Keratinocyte (primary cell): ENCODE data around the gene ZMYND8. TPM values are rescaled to one million over a fixed set of nuclear protein-coding genes. Genes with fewer than 3 reads are reported as not detected.

Experiments used
- DNase-seq: peaks from one replicate; pipeline ENCODE4 v3.0.0-alpha.2; 2011; ENCODE audit warnings: low read depth, missing footprints, low spot score
- FAIRE-seq: peaks from 2 replicates; lab custom pipeline; 2011; peaks lifted over from hg19 to GRCh38; lab: Jason Lieb, UNC
- H2AFZ ChIP-seq: 2 replicates; pipeline ENCODE4 v1.6.0; 2012; ENCODE audit warnings: low read length, control low read depth, inconsistent platforms; ENCODE audit not compliant: control insufficient read depth
- H3K27ac ChIP-seq: 2 replicates; pipeline ENCODE4 v1.5.1; 2011; ENCODE audit warnings: low read length; ENCODE audit not compliant: control insufficient read depth, insufficient read depth
- H3K27me3 ChIP-seq: 3 replicates; pipeline ENCODE4 v1.6.0; 2011; ENCODE audit warnings: low read length; ENCODE audit not compliant: control insufficient read depth, insufficient read depth; ENCODE audit errors: extremely low read depth
- H3K36me3 ChIP-seq, 2 experiments: 2 replicates in 1 of 2; 3 replicates in 1 of 2; pipeline ENCODE4 v1.5.1; 2011; ENCODE audit warnings: low read length in 2 of 2, mild to moderate bottlenecking in 1 of 2; ENCODE audit not compliant: control insufficient read depth in 2 of 2, insufficient read depth in 2 of 2; ENCODE audit errors: extremely low read depth in 1 of 2
- H3K4me1 ChIP-seq: 3 replicates; pipeline ENCODE4 v1.5.1; 2011; ENCODE audit warnings: low read length; ENCODE audit not compliant: control insufficient read depth, insufficient read depth; ENCODE audit errors: extremely low read depth
- H3K4me2 ChIP-seq: 3 replicates; pipeline ENCODE4 v1.6.0; 2011; ENCODE audit warnings: low read depth, low read length; ENCODE audit not compliant: control insufficient read depth, insufficient read depth; ENCODE audit errors: extremely low read depth
- H3K4me3 ChIP-seq, 3 experiments: fragments of 200-600 bp in 1 of 3; sonication (generic) in 1 of 3; 2 replicates in 2 of 3; 3 replicates in 1 of 3; pipeline ENCODE4 v1.5.1; 2011 to 2016; ENCODE audit warnings: low read length in 3 of 3, mild to moderate bottlenecking in 3 of 3, control low read depth in 2 of 3, inconsistent platforms in 1 of 3, low read depth in 1 of 3, mixed read lengths in 1 of 3, mixed run types in 1 of 3, moderate library complexity in 1 of 3; ENCODE audit not compliant: control insufficient read depth in 2 of 3, insufficient read depth in 2 of 3; ENCODE audit errors: extremely low read depth in 1 of 3
- H3K79me2 ChIP-seq: 2 replicates; pipeline ENCODE4 v1.6.0; 2012; ENCODE audit warnings: low read length; ENCODE audit not compliant: control insufficient read depth, insufficient read depth
- H3K9ac ChIP-seq: 3 replicates; pipeline ENCODE4 v1.6.0; 2011; ENCODE audit warnings: low read length; ENCODE audit not compliant: control insufficient read depth, insufficient read depth; ENCODE audit errors: extremely low read depth
- H3K9me1 ChIP-seq: 3 replicates; pipeline ENCODE4 v1.6.0; 2011; ENCODE audit warnings: low read length; ENCODE audit not compliant: control insufficient read depth, insufficient read depth; ENCODE audit errors: extremely low read depth
- H3K9me3 ChIP-seq: 2 replicates; pipeline ENCODE4 v1.5.1; 2012; ENCODE audit warnings: low read depth, low read length; ENCODE audit not compliant: control insufficient read depth
- H4K20me1 ChIP-seq: 3 replicates; pipeline ENCODE4 v1.6.0; 2011; ENCODE audit warnings: low read length; ENCODE audit not compliant: control insufficient read depth, insufficient read depth; ENCODE audit errors: extremely low read depth
- EZH2 ChIP-seq: IDR thresholded peaks from one replicate; pipeline ENCODE4 v1.6.1; 2012; ENCODE audit warnings: inconsistent platforms, mild to moderate bottlenecking, low read length, moderate library complexity
- dilution Hi-C: fragments of 300-500 bp; cut with MboI; formaldehyde crosslinking; loops from one replicate; pipeline ENCODE4 v1.7.0; 2020; ENCODE audit warnings: low sequenced_read_pairs; ENCODE audit not compliant: extremely low pct_ligation_motif_present
- polyA plus RNA-seq, 5 experiments: library from polyadenylated mRNA; depleted of rRNA in 3 of 5; stranded (reverse) in 3 of 5; stranded (forward) in 1 of 5; unstranded in 1 of 5; fragments of >200 nt; gene quantifications; 1 replicate in 1 of 5; 2 replicates in 3 of 5; 3 replicates in 1 of 5; pipeline versions ENCODE4 v1.2.1 to v1.2.3, GENCODE V29; 2011 to 2012; ENCODE audit warnings: missing spikeins in 2 of 5, low read depth in 1 of 5, low replicate concordance in 1 of 5
- TF ChIP-seq, protein P1 (sequence below), 3 experiments: IDR thresholded peaks in 1 of 3; conservative IDR thresholded peaks in 1 of 3; optimal IDR thresholded peaks in 1 of 3; 2 replicates in 2 of 3; 3 replicates in 1 of 3; pipeline versions ENCODE3 to v1.5.1; 2011; ENCODE audit warnings: low read length in 3 of 3, mild to moderate bottlenecking in 3 of 3, moderate library complexity in 2 of 3, control low read depth in 1 of 3, inconsistent platforms in 1 of 3; ENCODE audit not compliant: insufficient read depth in 2 of 3; ENCODE audit errors: extremely low read depth in 1 of 3

ZMYND8 gene
- polyA plus RNA-seq, 1 donor (not counting 4 experiments of a cell fraction or from before 2014, with no cell fraction given): 39.8 TPM

GRCh38 chr20:47256668-47257236 is 99.7 kb downstream of the ZMYND8 start:
- H4K20me1 ChIP-seq: no peaks in the 10 kb centered on the region
- H3K4me2 ChIP-seq: no peak overlapping the region
- no peaks in the 10 kb centered on the region for H3K9me3 ChIP-seq
- H3K9ac ChIP-seq: no peak overlapping the region
- FAIRE-seq (no peak), DNase-seq (no peak)
- H3K27me3 ChIP-seq: no peaks in the 10 kb centered on the region
- dilution Hi-C loops: no loop called here
- H3K79me2 ChIP-seq: peaks cover 44% of the 10 kb centered on the region
- no peak overlapping the region for H3K4me3 ChIP-seq
- TF ChIP-seq, protein P1, sequence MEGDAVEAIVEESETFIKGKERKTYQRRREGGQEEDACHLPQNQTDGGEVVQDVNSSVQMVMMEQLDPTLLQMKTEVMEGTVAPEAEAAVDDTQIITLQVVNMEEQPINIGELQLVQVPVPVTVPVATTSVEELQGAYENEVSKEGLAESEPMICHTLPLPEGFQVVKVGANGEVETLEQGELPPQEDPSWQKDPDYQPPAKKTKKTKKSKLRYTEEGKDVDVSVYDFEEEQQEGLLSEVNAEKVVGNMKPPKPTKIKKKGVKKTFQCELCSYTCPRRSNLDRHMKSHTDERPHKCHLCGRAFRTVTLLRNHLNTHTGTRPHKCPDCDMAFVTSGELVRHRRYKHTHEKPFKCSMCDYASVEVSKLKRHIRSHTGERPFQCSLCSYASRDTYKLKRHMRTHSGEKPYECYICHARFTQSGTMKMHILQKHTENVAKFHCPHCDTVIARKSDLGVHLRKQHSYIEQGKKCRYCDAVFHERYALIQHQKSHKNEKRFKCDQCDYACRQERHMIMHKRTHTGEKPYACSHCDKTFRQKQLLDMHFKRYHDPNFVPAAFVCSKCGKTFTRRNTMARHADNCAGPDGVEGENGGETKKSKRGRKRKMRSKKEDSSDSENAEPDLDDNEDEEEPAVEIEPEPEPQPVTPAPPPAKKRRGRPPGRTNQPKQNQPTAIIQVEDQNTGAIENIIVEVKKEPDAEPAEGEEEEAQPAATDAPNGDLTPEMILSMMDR (optimal IDR thresholded peaks at IDR 0.05 in 1 of 3, IDR thresholded peaks at IDR 0.05 in 1 of 3, conservative IDR thresholded peaks at IDR 0.05 in 1 of 3; ENCODE audit: extremely low read depth in 1 of 3, insufficient read depth in 2 of 3, low read length in 3 of 3): no peak
- TF ChIP-seq EZH2: no peak
- no peaks in the 10 kb centered on the region for H3K9me1 ChIP-seq
- H3K4me1 ChIP-seq: no peaks in the 10 kb centered on the region
- H2AFZ ChIP-seq: no peak overlapping the region
- peaks cover 12 to 22% of the 10 kb centered on the region in 2 experiments for H3K36me3 ChIP-seq
- no peak overlapping the region for H3K27ac ChIP-seq

- dilution Hi-C loops: no loop called here
- Histone ChIP-seq H3K9me1 (no peaks in the 10 kb centered on the region), H3K9me3 (no peaks in the 10 kb centered on the region), H3K36me3 (peaks cover 20 to 27% of the 10 kb centered on the region in 2 experiments), H3K27me3 (no peaks in the 10 kb centered on the region), H2AFZ (no peak overlapping the region), H3K27ac (no peak overlapping the region), H3K4me1 (no peaks in the 10 kb centered on the region), H3K4me2 (no peak overlapping the region), H4K20me1 (no peaks in the 10 kb centered on the region), H3K79me2 (peaks cover 21% of the 10 kb centered on the region), H3K9ac (no peak overlapping the region), H3K4me3 (no peak overlapping the region)
- no peak for TF ChIP-seq EZH2
- TF ChIP-seq, protein P1 (optimal IDR thresholded peaks at IDR 0.05 in 1 of 3, IDR thresholded peaks at IDR 0.05 in 1 of 3, conservative IDR thresholded peaks at IDR 0.05 in 1 of 3; ENCODE audit: extremely low read depth in 1 of 3, insufficient read depth in 2 of 3, low read length in 3 of 3): no peak
- no peak for DNase-seq
- FAIRE-seq: no peak
Observed at GRCh38 chr20:47253872-47254271, 102.6 kb downstream of the ZMYND8 start.
